Activated CD4-positive, CD25-positive, alpha-beta regulatory T cell treated with anti-CD3 and anti-CD28 coated beads, Interleukin-2, amount 50 U/mL, for 16 hours (primary cell): ENCODE data around the gene FAM229A.

Experiments
- DNase-seq: peaks from one replicate; pipeline ENCODE4 v3.0.0-alpha.2; 2020; ENCODE audit warnings: low read depth, low spot score

Gene FAM229A

GRCh38 chr1:32331549-32331948, 30.7 kb downstream of the FAM229A start:
- no peak for DNase-seq

- no peak for DNase-seq
These were observed 31.6 kb downstream of the FAM229A start for GRCh38 chr1:32330558-32331151.

- no peak for DNase-seq
These were observed 32.3 kb downstream of the FAM229A start for GRCh38 chr1:32329931-32330466.

GRCh38 chr1:32327204-32327603, 35.1 kb downstream of the FAM229A start:
- no peak for DNase-seq

GRCh38 chr1:32321712-32322291, 40.5 kb downstream of the FAM229A start:
- no peak for DNase-seq

- DNase-seq, result no peak
These were observed 44.0 kb downstream of the FAM229A start for GRCh38 chr1:32318127-32318869.

- no peak for DNase-seq
These were observed 45.4 kb downstream of the FAM229A start for GRCh38 chr1:32316903-32317277.

GRCh38 chr1:32311709-32312393, 50.4 kb downstream of the FAM229A start:
- DNase-seq, result no peak
